Common myeloid progenitor, CD34-positive (primary cell): ENCODE data around the gene KCTD4.

Source experiments
- CTCF ChIA-PET: fragments of 350-600 bp; sonication (Branson Sonifier 250); formaldehyde crosslinking; loops from one replicate; lab custom pipeline; 2021; ENCODE audit warnings: antibody characterized with exemption; lab: Charles Lee
- POLR2A ChIA-PET: fragments of 350-600 bp; sonication (Branson Sonifier 250); formaldehyde crosslinking; loops from one replicate; lab custom pipeline; 2021; ENCODE audit warnings: antibody characterized with exemption; lab: Charles Lee
- DNase-seq, 3 donors: peaks; one replicate each; pipeline versions ENCODE4 v3.0.0 to v3.0.0-alpha.2; 2013
- H3K27ac ChIP-seq, 2 experiments: 1 replicate in 1 of 2; 2 replicates in 1 of 2; pipeline ENCODE4 v1.7.0; 2013; ENCODE audit warnings: inconsistent platforms in 2 of 2, low read length in 2 of 2, mild to moderate bottlenecking in 2 of 2, low read depth in 1 of 2, moderate library complexity in 1 of 2; ENCODE audit not compliant: severe bottlenecking in 2 of 2, insufficient read depth in 1 of 2, poor library complexity in 1 of 2
- H3K27me3 ChIP-seq, 5 experiments: replicated peaks in 2 of 5; 1 replicate in 3 of 5; 2 replicates in 2 of 5; pipeline versions ENCODE4 v1.6.1 to v1.7.0; 2013; ENCODE audit warnings: low read length in 4 of 5, mild to moderate bottlenecking in 2 of 5, moderate library complexity in 2 of 5, inconsistent platforms in 1 of 5; ENCODE audit not compliant: insufficient read depth in 5 of 5, control insufficient read depth in 4 of 5
- H3K36me3 ChIP-seq, 4 experiments: 1 replicate in 2 of 4; 2 replicates in 2 of 4; pipeline versions ENCODE4 v1.6.1 to v1.7.0; 2013; ENCODE audit warnings: low read length in 3 of 4, control low read depth in 1 of 4, mild to moderate bottlenecking in 1 of 4; ENCODE audit not compliant: control insufficient read depth in 4 of 4, insufficient read depth in 4 of 4
- H3K4me1 ChIP-seq, 4 experiments: 1 replicate in 3 of 4; 2 replicates in 1 of 4; pipeline versions ENCODE4 v1.6.1 to v1.7.1; 2013; ENCODE audit warnings: low read length in 3 of 4, mild to moderate bottlenecking in 3 of 4, control low read depth in 1 of 4, inconsistent platforms in 1 of 4, moderate library complexity in 1 of 4; ENCODE audit not compliant: control insufficient read depth in 4 of 4, insufficient read depth in 4 of 4; ENCODE audit errors: control extremely low read depth in 1 of 4
- H3K4me3 ChIP-seq, 7 experiments: 1 replicate in 4 of 7; 2 replicates in 3 of 7; pipeline versions ENCODE4 v1.5.1 to v1.7.0; 2013; ENCODE audit warnings: mild to moderate bottlenecking in 7 of 7, low read length in 6 of 7, moderate library complexity in 6 of 7, inconsistent platforms in 2 of 7, low read depth in 2 of 7, control low read depth in 1 of 7; ENCODE audit not compliant: insufficient read depth in 4 of 7, control insufficient read depth in 1 of 7; ENCODE audit errors: extremely low read depth in 1 of 7
- H3K9me3 ChIP-seq, 5 experiments: 1 replicate in 4 of 5; 2 replicates in 1 of 5; pipeline versions ENCODE4 v1.6.1 to v1.7.1; 2013; ENCODE audit warnings: low read length in 4 of 5, mild to moderate bottlenecking in 2 of 5, inconsistent platforms in 1 of 5, low read depth in 1 of 5, moderate library complexity in 1 of 5; ENCODE audit not compliant: control insufficient read depth in 4 of 5, insufficient read depth in 2 of 5; ENCODE audit errors: control extremely low read depth in 1 of 5
- WGBS: methylation state at CpG from one replicate; pipeline ENCODE4 v1.1.5; 2013; ENCODE audit not compliant: insufficient coverage; 5-methylcytosine and 5-hydroxymethylcytosine counted together

Gene KCTD4

DNA sequence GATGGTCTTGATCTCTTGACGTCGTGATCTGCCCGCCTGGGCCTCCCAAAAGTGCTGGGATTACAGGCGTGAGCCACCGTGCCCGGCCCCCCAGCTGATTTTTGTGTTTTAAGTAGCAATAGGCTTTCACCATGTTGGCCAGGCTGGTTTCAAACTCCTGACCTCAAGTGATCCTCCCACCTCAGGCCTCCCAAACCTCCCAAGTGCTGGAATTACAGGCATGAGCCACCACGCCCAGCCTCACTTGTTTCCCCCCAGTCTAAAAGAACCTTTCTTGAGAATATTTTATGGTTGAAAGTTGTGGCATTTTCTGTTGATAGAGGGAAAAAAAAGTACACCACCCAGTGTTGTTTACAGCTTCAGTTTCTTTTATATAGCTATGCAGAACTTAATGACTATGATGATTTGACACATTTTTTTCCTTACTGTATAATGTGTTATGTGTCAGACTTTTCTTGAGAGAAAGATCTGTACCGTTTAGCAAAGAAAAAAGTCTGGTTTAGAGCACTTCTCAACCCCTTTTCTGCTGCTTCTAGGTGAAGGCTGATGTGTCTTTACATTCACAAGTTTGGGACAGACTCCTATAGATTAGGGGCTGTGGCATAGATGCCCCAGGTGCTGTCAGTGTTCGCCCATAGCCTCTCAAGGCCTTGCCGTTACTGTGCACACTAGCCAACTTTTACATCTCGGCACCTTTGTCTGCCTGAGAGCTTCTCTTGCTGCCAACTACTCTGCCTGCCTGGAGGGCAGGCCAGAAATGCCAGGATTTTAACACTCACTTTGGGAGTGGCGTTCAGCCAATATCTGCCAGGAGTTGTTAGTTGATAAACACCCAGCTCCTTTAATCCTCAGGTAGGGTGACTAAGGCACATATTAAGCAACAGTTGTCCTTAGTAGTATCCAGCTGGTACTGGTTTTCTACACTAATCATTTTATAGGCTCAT, 33.0 kb downstream of the KCTD4 start:
- ChIA-PET POLR2A (no interaction called here), CTCF (interaction anchor here (0.6 to 1.9 kb wide), 4 partner anchors 11 to 371 kb away, joined by 3 to 5 read pairs (median 3); no protein-coding TSS in a partner anchor)
- H3K36me3 ChIP-seq: peaks cover 2 to 11% (median 4%) of the 10 kb centered on the region in 4 experiments
- H3K4me3 ChIP-seq: no peak overlapping the region
- no peaks in the 10 kb centered on the region for H3K4me1 ChIP-seq
- WGBS: 94% methylated on average over 9 of the region's 12 CpGs
- H3K27me3 ChIP-seq: no peaks in the 10 kb centered on the region
- H3K27ac ChIP-seq: no peak overlapping the region
- no peaks in the 10 kb centered on the region for H3K9me3 ChIP-seq
- no peak for DNase-seq

DNA sequence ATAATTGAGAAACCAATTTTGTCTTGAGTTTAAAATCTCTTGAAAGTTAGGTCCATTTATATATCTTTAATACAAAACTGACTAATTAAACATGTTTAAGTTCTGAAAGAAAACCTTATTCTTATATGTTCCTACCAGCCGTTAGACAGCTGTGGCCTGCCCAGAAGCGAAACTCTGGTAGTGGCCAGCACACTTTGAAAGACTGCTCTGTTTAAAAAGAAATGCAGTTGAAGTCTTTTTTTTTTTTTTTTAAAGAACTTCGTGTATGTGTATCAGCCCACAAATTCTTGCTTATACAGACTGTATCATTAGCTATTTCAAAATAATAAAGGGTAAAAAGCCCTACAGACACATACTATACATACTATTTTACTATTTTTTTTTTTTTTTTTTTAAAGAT, 34.0 kb downstream of the KCTD4 start:
- H3K4me3 ChIP-seq: no peak overlapping the region

DNA sequence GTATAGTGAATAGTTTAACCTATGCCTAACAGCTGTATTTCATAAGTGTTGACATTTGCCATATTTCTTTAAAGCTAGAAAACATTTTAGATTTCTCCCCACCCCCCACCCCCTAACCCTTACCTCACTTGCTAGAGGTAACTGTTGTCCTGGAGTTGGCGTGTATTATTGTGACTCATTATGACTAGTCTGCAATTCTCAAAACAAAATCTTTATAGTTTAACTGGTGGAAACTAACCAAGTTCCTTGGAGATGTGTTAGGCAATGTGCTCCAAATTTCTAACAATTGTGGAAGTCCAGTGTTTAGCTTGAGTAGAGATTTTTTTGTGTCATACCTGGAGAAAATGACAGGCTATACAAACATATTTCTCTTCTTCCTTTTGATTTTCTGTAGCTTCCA, 38.0 kb downstream of the KCTD4 start:
- DNase-seq: no peak
- no peaks in the 10 kb centered on the region for H3K4me1 ChIP-seq
- no peak overlapping the region for H3K27ac ChIP-seq
- CTCF ChIA-PET: interaction anchor here (1.0 to 1.4 kb wide), 3 partner anchors 16 to 146 kb away, joined by 3 read pairs; no protein-coding TSS in a partner anchor
- no peaks in the 10 kb centered on the region for H3K27me3 ChIP-seq
- POLR2A ChIA-PET: no interaction called here
- no peak overlapping the region for H3K4me3 ChIP-seq
- WGBS: no CpG with 5 or more reads among the region's 1 CpG
- H3K36me3 ChIP-seq: peaks cover 2 to 21% (median 11%) of the 10 kb centered on the region in 4 experiments
- no peaks in the 10 kb centered on the region for H3K9me3 ChIP-seq

More for the DNA sequence above, 34.0 kb downstream of the KCTD4 start:
- ChIA-PET CTCF (interaction anchor here (0.6 to 1.9 kb wide), 3 partner anchors 10 to 370 kb away, joined by 3 to 5 read pairs (median 4); no protein-coding TSS in a partner anchor), POLR2A (interaction anchor here (0.7 kb wide), 1 partner anchor 650 kb away, joined by 6 read pairs; no protein-coding TSS in a partner anchor)
- H3K27me3 ChIP-seq: no peaks in the 10 kb centered on the region
- WGBS: no CpG with 5 or more reads among the region's 3 CpGs
- peaks cover 0 to 11% (median 4%) of the 10 kb centered on the region in 4 experiments for H3K36me3 ChIP-seq
- H3K27ac ChIP-seq: no peak overlapping the region
- no peaks in the 10 kb centered on the region for H3K9me3 ChIP-seq
- no peaks in the 10 kb centered on the region for H3K4me1 ChIP-seq
- DNase-seq: no peak

DNA sequence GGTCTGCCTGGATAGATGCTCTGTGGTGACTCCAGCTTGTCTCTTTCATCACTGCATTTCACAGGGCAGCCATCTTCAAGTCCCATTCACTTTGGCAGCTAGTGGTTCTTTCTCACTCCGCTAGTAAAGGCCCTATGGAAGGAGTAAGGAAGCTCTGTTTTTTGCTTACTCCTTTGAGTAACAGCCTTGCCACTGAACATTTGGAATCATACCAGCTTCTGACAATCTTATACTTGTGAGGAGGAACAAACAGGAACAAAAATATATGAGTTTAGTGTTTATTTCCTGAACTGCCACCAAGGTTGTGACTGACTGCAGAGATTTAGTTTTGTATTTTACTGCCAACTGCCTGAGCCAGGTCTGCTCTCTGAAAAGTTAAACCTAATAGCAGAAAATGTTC, 38.7 kb downstream of the KCTD4 start:
- Histone ChIP-seq H3K9me3 (no peaks in the 10 kb centered on the region), H3K27me3 (no peaks in the 10 kb centered on the region), H3K27ac (no peak overlapping the region), H3K4me1 (no peaks in the 10 kb centered on the region), H3K36me3 (peaks cover 4 to 27% (median 14%) of the 10 kb centered on the region in 4 experiments), H3K4me3 (no peak overlapping the region)
- POLR2A ChIA-PET: no interaction called here
- DNase-seq: peak in 1 of 3 donors; percentile 1
- CTCF ChIA-PET: interaction anchor here (1.0 to 1.4 kb wide), 3 partner anchors 17 to 147 kb away, joined by 3 read pairs; no protein-coding TSS in a partner anchor
- no CpG with 5 or more reads among the region's 1 CpG for WGBS

DNA sequence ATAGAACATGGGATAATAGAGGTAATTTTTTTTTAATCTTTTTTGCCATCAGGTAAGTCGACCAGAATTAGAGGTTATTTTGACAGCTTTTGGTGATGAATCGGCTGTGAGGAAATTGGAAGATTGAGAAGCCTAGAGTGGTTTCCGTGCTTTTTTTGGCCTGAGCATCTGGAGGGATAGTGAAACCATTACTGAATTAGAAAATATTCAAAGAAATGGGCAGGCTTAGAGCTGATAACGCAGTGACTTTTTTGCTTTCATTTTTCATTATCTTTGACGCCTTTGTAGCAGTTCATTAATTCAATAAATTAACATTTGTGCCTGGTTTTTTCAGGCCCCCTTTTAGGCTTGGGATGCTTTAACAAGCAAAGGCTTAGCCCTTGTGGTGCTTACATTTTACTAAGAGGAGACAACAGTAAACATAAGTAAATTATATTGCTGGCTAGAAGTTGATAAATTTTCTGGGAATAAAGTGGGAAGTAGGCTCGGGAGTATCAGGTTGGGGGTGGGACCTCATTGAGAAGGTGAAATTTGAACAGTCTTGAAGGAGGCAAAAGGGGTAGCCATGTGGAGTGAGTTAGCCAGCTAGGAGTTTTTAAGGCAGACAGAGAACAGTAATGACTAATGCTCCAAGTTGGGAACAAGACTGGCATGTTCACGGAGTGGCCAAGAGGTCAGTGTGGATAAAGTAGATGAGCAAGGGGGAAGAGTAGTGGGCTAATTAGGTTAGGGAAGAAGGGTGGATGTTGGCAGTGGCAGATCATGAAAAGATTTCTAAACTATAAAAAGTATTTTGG, 44.1 kb downstream of the KCTD4 start:
- CTCF ChIA-PET: interaction anchor here (1.1 kb wide), 1 partner anchor 11 kb away, joined by 5 read pairs; no protein-coding TSS in a partner anchor
- peaks cover 4 to 32% (median 17%) of the 10 kb centered on the region in 4 experiments for H3K36me3 ChIP-seq
- 98% methylated on average over 5 of the region's 7 CpGs for WGBS
- POLR2A ChIA-PET: no interaction called here
- no peak overlapping the region for H3K4me3 ChIP-seq
- no peaks in the 10 kb centered on the region for H3K4me1 ChIP-seq
- H3K9me3 ChIP-seq: no peaks in the 10 kb centered on the region
- H3K27ac ChIP-seq: no peak overlapping the region
- H3K27me3 ChIP-seq: no peaks in the 10 kb centered on the region
- no peak for DNase-seq

DNA sequence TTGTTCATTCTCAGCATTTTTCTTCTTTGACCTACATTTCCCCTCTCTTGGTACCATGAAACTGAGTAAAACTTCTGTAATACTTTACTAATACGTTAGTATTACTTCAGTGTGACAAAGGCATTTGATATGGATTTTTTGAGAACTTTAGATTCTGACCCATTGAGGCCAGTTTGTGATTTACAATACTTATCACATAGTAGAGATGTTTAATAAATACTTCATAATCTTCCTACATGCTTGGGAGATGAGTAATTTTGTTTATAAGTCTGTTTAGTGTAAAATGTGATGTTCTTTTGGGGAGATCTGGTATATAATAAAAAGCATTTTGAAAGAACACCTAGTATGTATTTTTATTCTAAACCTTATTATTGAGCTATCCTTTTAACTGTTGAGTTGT, 50.9 kb downstream of the KCTD4 start:
- Histone ChIP-seq H3K27me3 (no peaks in the 10 kb centered on the region), H3K4me1 (no peaks in the 10 kb centered on the region), H3K36me3 (peaks cover 0 to 18% (median 2%) of the 10 kb centered on the region in 4 experiments), H3K27ac (no peak overlapping the region), H3K9me3 (peaks cover 0 to 2% (median 0%) of the 10 kb centered on the region in 5 experiments), H3K4me3 (no peak overlapping the region)
- ChIA-PET CTCF (no interaction called here), POLR2A (no interaction called here)
- DNase-seq: no peak
- WGBS: no CpG with 5 or more reads among the region's 1 CpG
